Left lung (tissue), 10 donors: ENCODE measurements around the gene PLXDC2. TPM values are rescaled to one million over a fixed set of nuclear protein-coding genes. Genes with fewer than 3 reads are reported as not detected.

Experiments
- ATAC-seq: fragments of 200-7000 bp; cut with Tn5 transposase; one replicate; pipeline ENCODE4 v1.9.1; 2020; ENCODE audit warnings: moderate library complexity
- DNase-seq, 4 donors: peaks; one replicate each; pipeline ENCODE4 v3.0.0-alpha.2; 2013 to 2020
- H3K27ac ChIP-seq, 2 donors: fragments of 200-600 bp; sonication (generic) in 1 of 2; one replicate each; pipeline versions ENCODE4 v1.5.0 to v1.8.0; 2020 to 2021
- H3K27me3 ChIP-seq, 2 donors: fragments of 200-600 bp; sonication (generic) in 1 of 2; one replicate each; pipeline versions ENCODE4 v1.5.0 to v1.8.0; 2020 to 2021
- H3K36me3 ChIP-seq, 2 donors: fragments of 200-600 bp; sonication (generic) in 1 of 2; one replicate each; pipeline versions ENCODE4 v1.5.0 to v1.8.0; 2020 to 2021
- H3K4me1 ChIP-seq, 2 donors: fragments of 200-600 bp; one replicate each; pipeline ENCODE4 v1.8.0; 2021
- H3K4me3 ChIP-seq, 2 donors: fragments of 200-600 bp; sonication (generic) in 1 of 2; one replicate each; pipeline versions ENCODE4 v1.5.0 to v1.8.0; 2020 to 2021; ENCODE audit warnings: mild to moderate bottlenecking in 1 of 2
- H3K9me3 ChIP-seq, 2 donors: fragments of 200-600 bp; sonication (generic) in 1 of 2; one replicate each; pipeline versions ENCODE4 v1.5.0 to v1.8.0; 2020 to 2021
- CTCF ChIP-seq, 2 donors: fragments of 200-600 bp; sonication (generic) in 1 of 2; IDR thresholded peaks; one replicate each; pipeline versions ENCODE4 v1.5.0 to v1.8.0; 2021; ENCODE audit warnings: antibody characterized with exemption in 2 of 2
- intact Hi-C, 2 donors: fragments of 100-400 bp; cut with DNase I; formaldehyde crosslinking; loops; one replicate each; pipeline versions ENCODE4 v1.11.2 to v1.14.2; 2022
- polyA plus RNA-seq, 6 donors: library from polyadenylated mRNA; unstranded; fragments of 120-200 nt; gene quantifications; one replicate each; pipeline ENCODE4 v1.2.1, GENCODE V29; 2013; ENCODE audit not compliant: insufficient read length in 6 of 6
- total RNA-seq, 2 donors: library from RNA; stranded (reverse); fragmentation: NEBNext Ultra II Directional; extraction: Animal tissue kit (Norgen Biotek cat#: 25700); gene quantifications; one replicate each; pipeline ENCODE4 v1.2.1, GENCODE V29; 2021
- donor health status: DM: no; HTN: yes; CAD: no.
- donor health status: DM: no; HTN: no; CAD: no.

PLXDC2 gene
- total and polyA plus RNA-seq, 8 donors = 85.3 to 127 (median 112) TPM

DNA sequence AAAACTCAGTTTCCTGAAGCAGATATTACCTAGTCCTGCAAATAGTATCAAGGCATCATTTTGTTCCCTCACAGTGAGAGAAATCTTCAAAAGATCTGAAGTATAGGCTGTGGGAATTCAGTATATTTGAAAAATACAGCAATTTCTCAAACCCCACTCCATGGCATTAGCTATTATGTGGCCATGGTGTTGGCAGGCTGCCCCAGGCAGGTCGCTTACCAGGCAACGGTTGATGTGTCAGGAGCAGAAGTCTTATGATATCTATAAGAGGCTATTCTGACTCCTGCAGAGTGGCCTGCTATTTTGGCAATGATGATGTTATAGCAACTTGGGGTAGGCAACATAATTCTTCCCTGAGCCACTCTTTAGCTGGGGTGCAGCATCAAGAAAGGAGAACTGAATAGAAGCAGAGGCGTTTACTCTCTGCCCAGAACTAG lies 187.9 kb downstream of the PLXDC2 start:
- ATAC-seq (peak; percentile 64), DNase-seq (peak in 2 of 4 donors; percentile 65 to 75)
- H3K27me3 ChIP-seq = no peaks in the 10 kb centered on the region
- H3K4me3 ChIP-seq = no peak overlapping the region
- H3K27ac ChIP-seq = peak overlapping the region; percentile 83 to 96
- peaks cover 0 to 7% of the 10 kb centered on the region in 2 donors for H3K36me3 ChIP-seq
- no peaks in the 10 kb centered on the region for H3K9me3 ChIP-seq
- peaks cover 12 to 59% of the 10 kb centered on the region in 2 donors for H3K4me1 ChIP-seq
- intact Hi-C loops = no loop called here
- no peak for TF ChIP-seq CTCF (IDR thresholded peaks at IDR 0.05)

DNA sequence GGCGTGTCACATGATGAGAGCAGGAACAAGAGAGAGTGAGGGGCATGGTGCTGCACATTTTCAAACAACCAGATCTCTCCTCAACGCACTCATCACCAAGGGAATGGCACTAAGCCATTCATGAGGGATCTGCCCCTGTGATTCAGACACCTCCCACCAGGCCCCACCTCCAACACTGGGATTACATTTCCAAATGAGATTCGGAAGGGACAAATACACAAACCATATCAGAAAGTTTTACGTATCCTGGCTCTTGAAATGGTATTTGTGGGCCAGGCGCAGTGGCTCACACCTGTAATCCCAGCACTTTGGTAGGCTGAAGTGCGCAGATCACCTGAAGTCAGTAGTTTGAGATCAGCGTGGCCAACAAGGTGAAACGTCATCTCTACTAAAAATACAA lies 189.4 kb downstream of the PLXDC2 start:
- intact Hi-C loops = no loop called here
- Histone ChIP-seq H3K36me3 (peaks cover 0 to 7% of the 10 kb centered on the region in 2 donors), H3K4me3 (no peak overlapping the region), H3K9me3 (no peaks in the 10 kb centered on the region), H3K27me3 (no peaks in the 10 kb centered on the region), H3K27ac (peak overlapping the region; percentile 17 to 96), H3K4me1 (peaks cover 12 to 59% of the 10 kb centered on the region in 2 donors)
- no peak for ATAC-seq
- TF ChIP-seq CTCF (IDR thresholded peaks at IDR 0.05) = no peak
- no peak for DNase-seq

GRCh38 chr10:20006169-20006870 lies 190.1 kb downstream of the PLXDC2 start:
- Histone ChIP-seq H3K27me3 (no peaks in the 10 kb centered on the region), H3K9me3 (no peaks in the 10 kb centered on the region), H3K36me3 (peaks cover 0 to 7% of the 10 kb centered on the region in 2 donors), H3K4me1 (peaks cover 12 to 59% of the 10 kb centered on the region in 2 donors), H3K4me3 (no peak overlapping the region), H3K27ac (peak overlapping the region; percentile 17 to 96)
- ATAC-seq (no peak), DNase-seq (peak in 2 of 4 donors; percentile 52 to 56)
- no peak for TF ChIP-seq CTCF (IDR thresholded peaks at IDR 0.05)
- intact Hi-C loops = no loop called here

DNA sequence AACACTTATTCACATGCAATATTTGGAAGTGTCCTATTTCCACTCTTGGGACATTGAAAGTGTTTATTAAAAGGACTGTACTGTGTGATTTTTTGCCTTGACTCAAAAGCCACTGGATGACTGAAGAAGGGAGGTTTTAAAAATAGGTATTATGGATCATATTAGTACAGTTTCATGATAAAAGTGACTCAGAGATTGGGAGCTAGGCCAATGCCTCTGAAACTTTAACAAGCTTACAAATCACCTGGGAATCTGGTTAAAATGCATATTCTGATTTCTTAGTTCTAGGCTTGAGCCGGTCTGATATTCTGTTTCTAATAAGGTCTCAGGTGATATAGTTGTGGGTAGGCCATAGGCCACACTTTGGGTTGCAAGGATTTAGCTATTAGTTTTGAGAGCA lies 191.2 kb downstream of the PLXDC2 start:
- no peaks in the 10 kb centered on the region for H3K9me3 ChIP-seq

More for the DNA sequence above, 191.2 kb downstream of the PLXDC2 start:
- Histone ChIP-seq H3K4me1 (peaks cover 12 to 51% of the 10 kb centered on the region in 2 donors), H3K4me3 (no peak overlapping the region), H3K27ac (peak overlapping the region in 1 of 2 donors; percentile 11), H3K36me3 (peaks cover 0 to 3% of the 10 kb centered on the region in 2 donors), H3K27me3 (no peaks in the 10 kb centered on the region)
- ATAC-seq (no peak), DNase-seq (no peak)
- intact Hi-C loops = no loop called here
- no peak for TF ChIP-seq CTCF (IDR thresholded peaks at IDR 0.05)
